Occipital lobe (tissue), 2 donors: ENCODE data around the gene SLC25A13. TPM values are rescaled to one million over a fixed set of nuclear protein-coding genes. Genes with fewer than 3 reads are reported as not detected.
"Not testable (repeated sequence)": the region's sequence is repeated elsewhere in the genome, so short reads cannot be mapped to it uniquely, and the experiment has no call there.

Experiments used
- DNase-seq: peaks from one replicate; lab custom pipeline; 2025; lab: John Stamatoyannopoulos, UW
- total RNA-seq: library from RNA; depleted of rRNA; stranded (reverse); fragments of >200 nt; gene quantifications from one replicate; pipeline ENCODE4 v1.2.3, GENCODE V29; 2014

SLC25A13 gene
- total RNA-seq, 1 donor from 2014 or later: 10.6 TPM

DNA sequence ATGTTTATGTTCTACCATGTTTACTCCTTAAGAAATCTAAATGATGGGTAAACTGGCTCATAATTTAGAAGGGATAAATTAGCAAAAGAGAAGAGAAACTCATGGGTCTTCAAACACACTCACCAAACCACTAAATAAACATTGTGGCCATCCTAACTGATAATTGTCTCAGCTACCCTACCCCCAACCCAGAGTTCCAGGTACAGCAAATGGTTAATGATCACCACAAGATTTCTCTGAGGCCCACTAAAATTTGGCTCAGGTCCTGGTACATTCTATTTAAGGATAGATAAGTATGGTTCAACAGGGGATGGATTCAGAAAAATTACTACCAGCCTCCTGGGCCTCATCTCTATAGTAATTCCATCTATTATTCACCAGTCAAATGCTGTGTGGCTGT is 21.4 kb downstream of the SLC25A13 start:
- no peak for DNase-seq

DNA sequence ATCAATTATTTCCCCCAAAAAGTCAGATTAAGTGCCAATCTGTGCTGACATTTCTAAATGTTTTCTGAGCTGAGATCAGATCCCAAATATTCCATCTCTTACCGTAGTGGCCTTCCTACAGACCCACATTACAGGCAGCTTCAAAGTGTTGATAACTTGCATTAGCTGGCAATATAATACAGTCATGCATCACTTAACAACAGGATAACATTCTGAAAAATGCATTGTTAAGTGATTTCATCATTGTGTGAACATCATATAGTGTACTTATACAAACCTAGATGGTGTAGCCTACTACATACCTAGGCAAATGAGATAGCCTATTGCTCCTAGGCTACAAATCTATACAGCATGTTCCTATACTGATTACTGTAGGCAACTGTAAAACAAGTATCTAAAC is 22.4 kb downstream of the SLC25A13 start:
- no peak for DNase-seq

DNA sequence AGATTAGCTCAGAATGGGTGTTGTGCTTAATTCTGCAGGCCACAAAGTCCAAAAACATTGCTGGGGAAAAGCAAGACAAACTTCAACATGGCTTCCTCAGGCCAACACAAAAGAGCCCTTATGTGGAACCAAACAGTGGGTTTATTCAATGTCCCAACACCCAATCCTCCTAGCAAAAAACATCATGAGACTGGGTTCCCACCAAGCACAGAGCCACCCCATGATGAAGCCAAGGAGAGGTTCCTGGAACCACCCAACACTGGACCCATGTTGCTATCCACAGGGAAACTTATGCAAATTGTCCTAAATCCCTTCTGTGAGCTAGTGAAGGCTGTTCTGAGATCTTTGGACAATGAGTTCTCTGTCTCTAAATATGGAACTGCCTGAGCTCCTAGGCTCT is 24.0 kb downstream of the SLC25A13 start:
- DNase-seq: peak; percentile 56

DNA sequence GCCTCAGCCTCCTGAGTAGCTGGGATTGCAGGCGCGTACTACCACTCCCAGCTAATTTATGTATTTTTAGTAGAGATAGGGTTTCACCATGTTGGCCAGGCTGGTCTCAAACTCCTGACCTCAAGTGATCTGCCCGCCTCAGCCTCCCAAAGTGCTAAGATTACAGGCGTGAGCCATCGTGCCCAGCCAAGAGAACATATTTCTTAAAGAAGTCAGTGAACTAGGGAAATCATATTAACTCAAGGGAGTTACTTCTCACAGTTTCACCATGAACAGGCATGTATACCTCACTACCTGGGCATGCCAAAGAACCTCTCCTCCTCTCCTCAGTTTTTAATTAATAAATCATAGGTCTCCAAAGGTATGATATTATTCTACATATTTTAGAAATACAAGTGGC is 24.5 kb downstream of the SLC25A13 start:
- DNase-seq: not testable (repeated sequence)

DNA sequence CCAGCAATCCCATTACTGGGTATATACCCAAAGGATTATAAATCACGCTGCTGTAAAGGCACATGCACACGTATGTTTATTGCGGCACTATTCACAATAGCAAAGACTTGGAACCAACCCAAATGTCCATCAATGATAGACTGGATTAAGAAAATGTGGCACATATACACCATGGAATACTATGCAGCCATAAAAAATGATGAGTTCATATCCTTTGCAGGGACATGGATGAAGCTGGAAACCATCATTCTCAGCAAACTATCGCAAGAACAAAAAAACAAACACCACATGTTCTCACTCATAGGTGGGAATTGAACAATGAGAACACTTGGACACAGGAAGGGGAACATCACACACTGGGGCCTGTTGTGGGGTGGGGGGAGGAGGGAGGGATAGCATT is 28.0 kb downstream of the SLC25A13 start:
- not testable (repeated sequence) for DNase-seq

DNA sequence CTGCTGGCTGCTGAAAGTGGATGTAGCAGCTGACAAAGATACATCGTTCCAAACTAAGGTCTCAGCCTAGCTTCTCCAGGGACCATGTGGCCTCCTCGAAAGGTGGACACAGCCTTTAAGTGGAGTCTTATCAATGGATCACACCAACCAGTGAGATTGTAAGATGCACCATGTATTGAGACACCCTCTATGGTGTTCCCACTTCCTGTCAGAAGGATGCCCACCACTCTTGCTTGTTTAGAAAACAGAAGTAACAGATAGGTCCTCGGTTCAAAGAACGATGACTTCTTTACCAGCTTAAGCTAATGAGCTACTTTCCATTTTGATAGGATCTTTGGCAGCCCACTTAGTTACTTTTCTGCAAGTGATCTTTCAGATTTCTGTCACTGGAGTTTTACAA is 34.3 kb downstream of the SLC25A13 start:
- no peak for DNase-seq

DNA sequence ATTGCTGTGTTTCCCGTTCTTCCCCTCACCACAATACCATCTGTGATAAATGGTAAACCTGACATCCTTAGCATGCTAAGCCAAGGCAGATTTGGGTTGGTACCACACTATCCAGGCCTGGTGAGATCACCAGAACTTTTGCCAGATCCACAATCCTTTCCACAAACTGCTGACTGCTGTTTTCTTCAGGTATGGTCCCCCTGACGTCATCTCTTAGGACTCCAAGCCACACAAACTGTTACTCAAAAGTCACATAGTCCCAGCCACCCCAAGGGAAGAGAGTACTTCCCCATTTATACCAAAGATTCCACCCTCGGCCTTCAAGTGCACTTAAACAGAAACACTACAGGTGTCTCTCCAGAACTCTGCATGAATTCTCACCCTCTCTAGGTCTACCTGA is 34.8 kb downstream of the SLC25A13 start:
- no peak for DNase-seq

DNA sequence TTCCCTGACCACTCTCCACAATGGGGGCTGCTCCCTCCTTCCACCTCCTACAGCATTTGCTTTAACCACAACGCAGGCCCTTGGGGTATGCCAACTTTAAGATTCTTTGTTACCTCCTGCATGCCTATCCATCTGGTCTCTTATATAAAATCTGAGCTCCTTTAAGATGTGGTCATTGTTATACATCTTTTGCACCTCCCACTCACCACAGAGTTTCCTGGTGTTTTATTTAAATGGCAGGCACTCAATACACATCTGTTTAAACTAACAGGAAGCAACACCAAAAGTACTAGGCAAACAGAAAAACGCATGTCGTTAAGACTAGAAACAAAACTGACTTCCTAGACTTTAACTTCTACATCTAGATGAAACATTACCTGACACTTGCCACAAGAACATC is 36.3 kb downstream of the SLC25A13 start:
- DNase-seq: no peak

DNA sequence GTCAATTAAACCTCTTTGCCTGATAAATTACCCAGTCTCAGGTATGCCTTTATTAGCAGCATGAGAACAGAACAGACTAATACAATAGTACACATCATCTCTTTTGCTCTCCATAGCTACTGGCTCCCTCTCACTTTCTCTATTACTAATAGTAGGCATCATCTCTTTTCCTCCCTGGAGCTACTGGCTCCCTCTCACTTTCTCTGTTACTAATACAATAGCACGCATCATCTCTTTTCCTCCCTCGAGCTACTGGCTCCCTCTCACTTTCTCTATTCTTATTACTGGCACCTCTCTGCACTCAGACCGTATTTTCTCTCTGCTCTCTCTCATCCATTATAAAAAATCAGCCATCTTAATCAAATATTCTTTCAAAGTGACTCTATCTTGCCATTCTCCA is 37.1 kb downstream of the SLC25A13 start:
- no peak for DNase-seq

DNA sequence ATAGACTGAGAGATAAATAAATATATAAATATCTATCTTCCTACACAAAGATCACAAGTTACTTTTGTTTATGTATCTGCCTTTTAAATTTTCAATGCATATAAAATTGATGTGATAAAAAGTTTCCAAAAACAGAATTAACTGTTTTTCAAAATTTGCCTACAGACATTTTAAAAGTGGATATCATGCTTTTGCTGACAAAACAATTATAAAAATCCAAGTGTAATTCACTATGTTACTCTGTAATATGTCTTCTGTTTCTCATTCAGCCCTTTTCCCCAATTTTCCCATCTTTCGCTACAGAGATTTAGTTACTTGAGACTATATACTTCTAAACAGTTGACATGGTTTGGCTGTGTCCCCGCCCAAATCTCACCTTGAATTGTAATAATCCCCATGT is 37.7 kb downstream of the SLC25A13 start:
- no peak for DNase-seq

DNA sequence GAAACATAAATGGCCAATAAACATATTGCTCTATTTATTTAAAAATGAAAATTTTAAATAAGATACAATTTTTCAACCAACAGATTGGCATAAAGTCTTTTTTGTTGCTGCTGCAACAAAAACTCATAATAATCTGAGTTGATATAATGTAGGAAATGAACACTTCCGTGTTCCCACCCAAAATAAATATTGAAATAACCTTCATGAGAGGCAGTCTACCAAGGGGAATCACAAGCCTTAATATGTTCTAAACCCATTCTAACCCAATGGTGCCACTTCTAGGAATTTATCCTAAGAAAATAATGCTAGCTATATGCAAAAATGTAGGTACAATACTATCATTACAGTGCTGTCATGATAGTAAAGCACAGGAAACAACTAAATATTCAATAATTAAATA is 39.1 kb downstream of the SLC25A13 start:
- no peak for DNase-seq

DNA sequence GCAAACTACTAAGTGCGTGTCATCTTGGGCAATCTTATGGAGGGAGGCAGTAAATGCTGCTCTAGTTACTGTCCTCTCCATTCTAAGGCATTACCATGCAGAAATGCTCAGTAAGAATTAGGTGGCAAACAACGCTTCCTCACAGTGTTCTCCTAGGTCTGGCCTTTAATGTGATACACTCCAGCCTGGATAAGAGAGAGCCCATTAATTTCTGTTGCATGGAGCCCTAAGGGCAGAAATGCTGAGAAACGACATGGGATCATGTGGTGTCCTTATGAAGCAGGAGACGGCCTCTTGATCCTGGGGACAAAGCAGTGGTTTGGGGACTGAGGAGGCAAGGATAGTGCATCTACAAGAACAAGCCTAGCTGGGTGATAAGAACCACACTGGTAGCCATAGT is 44.0 kb downstream of the SLC25A13 start:
- no peak for DNase-seq

DNA sequence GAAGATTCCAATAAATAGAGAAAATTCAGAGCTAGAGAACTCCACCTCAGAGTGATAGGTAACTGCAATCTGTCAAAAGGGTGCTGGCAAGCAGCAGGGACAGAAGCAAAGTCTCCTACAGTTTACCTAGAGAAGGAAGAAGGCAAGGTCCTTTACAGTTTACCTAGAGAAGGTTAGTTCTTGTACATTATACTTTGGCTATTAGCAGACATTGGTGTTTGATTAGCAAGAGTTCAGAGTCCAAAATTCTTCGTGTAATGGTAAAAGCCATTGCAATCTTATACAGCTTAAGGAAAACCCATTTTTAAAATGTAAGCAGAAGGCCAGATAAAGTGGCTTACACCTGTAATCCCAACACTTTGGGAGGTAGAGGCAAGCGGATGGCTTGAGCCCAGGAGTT is 45.9 kb downstream of the SLC25A13 start:
- DNase-seq: no peak

DNA sequence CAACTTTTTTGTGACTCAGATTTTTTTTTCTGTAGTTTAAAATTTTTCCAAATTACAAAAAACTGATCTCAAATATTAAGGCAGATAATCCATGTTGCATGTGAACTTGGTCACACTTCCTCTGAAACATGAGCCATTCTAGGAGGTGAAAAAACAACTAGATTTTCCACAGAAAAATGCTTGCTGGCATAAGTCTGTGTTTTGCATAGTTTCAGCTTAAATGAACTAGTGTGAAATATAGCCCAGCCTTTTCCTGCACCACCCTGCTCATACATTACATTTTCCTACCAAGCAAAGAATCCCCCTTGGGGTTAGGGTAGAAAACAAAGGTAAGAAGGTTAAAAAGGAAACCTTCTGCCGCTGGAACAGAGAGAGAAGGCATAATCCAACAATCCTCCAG is 48.2 kb downstream of the SLC25A13 start:
- no peak for DNase-seq

DNA sequence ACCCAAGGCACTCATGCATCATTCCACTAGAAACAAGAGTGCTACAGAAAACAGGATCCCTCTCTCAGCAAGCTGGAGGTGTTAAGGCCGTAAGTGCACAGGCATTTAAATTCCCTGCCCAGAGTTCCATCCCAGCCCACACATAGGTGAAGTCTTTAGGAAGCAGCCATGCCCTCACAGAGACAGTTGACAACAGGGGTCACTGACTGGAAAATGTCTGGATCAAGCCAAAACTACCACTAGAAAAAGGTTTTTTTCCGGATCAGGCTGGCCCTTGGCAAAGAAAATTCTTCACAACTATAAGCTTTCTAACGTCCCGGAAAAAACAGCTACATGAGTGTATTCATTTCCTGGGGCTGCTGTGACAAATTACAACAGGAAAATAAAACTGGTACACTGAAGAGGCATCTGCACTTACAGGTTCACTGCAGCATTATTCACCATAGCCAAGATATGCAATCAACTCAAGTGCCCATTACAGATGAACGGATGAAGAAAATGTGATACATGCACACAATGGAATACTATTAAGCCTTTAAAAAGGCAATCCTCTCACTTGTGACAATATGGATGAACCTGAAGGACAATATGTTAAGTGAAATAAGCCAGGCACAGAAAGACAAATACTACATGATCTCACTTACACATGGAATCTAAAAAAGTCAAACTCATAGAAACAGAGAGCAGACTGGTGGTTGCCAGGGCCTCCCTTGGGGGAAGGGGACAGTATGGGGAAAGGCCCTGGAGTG is 52.5 kb downstream of the SLC25A13 start:
- DNase-seq: no peak

DNA sequence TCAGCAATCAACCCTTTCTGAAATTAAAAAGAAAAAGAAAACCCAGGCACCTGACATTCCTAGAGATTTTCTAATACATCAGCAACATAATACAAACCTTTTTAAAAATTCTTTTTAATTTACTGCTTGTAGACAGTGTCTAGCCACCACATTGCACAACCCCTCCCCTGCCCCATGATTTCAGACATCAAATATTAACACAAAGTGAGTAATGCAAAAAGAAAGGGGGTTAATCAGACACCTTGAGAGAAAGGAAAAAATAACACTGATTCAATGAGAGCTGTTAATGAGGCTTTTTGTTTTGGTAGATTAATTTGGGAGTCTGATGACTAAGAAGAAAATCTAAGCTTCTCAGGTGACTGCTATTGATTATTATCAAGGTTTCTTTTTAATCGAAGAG is 55.3 kb downstream of the SLC25A13 start:
- no peak for DNase-seq

DNA sequence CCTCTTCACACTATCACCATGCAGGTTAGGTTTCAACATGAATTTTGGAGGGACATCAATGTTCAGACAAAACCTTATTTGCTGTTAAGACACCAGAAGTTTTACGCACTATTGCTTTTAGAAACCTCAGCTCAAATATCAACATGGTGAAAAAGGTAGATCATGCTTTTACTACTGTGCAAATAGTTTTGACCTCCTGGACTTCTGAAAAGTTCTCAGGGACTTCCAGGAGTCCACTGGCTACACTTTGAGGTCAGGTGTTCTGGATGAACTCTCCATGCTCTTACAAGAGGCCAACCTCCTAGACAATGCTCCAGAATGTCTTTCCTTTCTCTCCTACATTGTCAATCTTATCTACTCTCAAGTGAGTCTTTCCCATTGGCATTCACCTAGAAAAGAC is 55.9 kb downstream of the SLC25A13 start:
- DNase-seq: no peak

DNA sequence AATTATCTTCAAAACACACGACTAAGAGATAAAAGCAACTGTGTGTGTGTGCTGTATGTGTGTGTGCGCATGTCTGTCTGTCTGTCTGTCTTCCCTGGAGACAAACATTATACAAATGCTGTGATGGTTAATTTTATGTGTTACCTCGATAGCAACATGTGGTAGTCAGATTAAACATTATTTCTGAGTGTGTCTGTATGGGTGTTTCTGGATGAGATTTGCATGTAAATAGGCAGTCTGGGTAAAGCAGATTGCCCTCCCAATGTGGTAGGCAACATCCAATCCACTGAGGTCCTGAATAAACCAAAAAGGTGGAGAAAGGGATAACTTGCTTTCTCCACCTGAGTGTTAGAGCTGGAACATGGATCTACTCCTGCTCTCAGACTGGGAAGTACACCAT is 67.9 kb downstream of the SLC25A13 start:
- DNase-seq: no peak

DNA sequence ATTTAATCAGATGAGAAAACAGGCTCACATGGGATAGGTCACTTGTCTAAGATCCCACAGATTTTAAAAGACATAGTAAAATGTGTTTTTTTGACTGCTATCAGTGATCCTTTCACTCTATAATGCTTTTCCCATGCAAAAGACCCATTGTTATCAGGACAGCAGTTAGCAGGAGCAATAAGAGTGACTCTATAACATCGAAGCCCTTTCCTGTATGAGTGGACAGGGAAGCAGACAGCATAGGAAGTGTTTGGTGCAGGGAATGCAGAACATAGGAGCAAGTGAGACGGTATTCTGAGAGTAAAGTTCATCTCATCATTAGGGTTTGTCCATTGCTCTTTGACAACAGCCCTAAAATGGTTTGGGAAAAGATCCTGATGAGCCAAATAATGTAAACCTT is 68.5 kb downstream of the SLC25A13 start:
- no peak for DNase-seq

DNA sequence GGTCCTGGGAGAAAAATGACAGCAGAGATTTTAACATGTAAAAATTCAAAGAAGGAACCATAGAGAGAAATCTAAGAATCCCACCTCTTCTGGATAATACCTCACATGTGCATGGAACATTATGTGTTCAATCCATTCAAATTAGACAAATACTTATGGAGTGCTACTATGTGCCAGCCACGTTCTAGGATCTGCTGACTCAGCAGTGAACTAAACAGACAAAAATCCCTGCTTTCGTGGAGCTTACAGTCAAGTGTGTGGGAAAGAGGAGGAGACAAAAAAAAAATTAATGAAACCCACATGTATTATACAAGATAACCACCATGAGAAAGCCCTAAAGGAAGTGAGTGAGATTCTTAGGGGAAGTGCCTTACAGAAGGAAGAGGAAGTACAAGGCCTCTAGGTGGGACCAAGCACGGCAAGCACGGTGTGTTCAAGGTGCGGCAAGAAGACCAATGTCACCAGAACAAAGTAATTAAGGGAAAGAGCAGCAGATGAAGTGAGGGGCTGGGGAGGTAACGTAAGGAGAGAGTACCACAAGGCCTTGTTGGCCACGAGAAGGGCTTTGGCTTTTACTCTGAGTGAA is 71.0 kb downstream of the SLC25A13 start:
- no peak for DNase-seq

DNA sequence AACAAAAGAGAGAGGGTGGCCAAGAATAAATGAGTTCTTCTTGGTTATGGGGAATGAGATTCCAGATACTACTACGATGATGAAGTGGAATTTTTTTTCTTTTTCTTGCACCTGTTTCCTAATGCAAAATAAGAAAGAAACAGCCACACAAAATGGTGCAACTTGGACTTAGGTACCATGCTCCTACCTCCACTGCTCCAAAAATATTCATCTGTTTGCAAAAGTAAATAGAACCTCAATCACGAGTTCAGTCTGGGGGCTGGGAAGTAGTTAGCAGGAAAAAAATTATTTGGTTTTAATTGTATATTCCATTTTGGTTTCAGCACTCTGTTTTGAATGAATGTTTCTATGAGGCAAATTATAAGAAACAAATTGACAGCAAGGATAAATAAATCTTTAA is 73.5 kb downstream of the SLC25A13 start:
- no peak for DNase-seq

DNA sequence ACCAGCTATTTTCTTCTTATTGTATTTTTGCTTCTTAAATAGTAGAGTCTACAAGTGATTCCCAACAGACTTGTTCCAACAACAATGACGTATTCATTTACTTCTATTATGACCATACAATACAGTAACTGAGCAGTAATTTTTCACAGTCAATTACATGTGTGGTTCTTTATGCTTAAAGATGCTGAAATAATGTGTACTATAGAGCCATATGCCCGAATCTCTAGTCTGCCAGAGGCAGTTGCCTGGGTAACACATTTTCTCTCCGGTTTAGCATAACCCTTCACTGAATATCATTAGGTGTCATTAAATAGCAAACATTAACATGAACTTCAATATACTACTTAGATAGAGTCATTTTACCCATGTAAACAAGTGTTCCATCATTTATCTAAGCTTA is 75.0 kb downstream of the SLC25A13 start:
- no peak for DNase-seq

DNA sequence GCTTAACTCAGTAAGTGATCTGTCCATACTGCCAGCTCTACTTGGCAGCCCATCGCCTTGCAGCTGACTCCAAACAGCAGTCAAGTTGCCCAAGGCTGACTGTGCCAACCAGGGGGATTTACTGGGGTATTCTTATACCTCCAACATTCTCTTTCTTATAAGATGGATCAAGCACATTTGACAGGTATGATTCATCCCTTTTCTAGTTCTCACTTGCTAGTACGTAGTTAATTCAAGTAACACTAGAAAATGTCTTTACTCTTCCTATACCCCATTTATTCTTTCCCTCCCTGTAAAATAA is 77.0 kb downstream of the SLC25A13 start:
- DNase-seq: no peak
